ENCODE results near the gene DGKH.

GRCh38 chr13:42174344-42175162, 126.1 kb downstream of the DGKH start:
- TF ChIP-seq MAX (IDR thresholded peaks at IDR 0.05) (no peak), CEBPB (IDR thresholded peaks at IDR 0.05) (no peak), REST (IDR thresholded peaks at IDR 0.05; ENCODE audit: low read depth) (no peak), RAD21 (IDR thresholded peaks at IDR 0.05; ENCODE audit: low read depth) (no peak), TAF1 (IDR thresholded peaks at IDR 0.05; ENCODE audit: low read depth) (no peak), EP300 (IDR thresholded peaks at IDR 0.05; ENCODE audit: borderline replicate concordance) (no peak), NFIC (IDR thresholded peaks at IDR 0.05) (no peak), YY1 (IDR thresholded peaks at IDR 0.05; ENCODE audit: low read depth) (no peak), CREB1 (IDR thresholded peaks at IDR 0.05; ENCODE audit: low read depth) (no peak), FOXM1 (IDR thresholded peaks at IDR 0.05; ENCODE audit: borderline replicate concordance, low read depth) (no peak), EGR1 (IDR thresholded peaks at IDR 0.05) (no peak), TCF12 (IDR thresholded peaks at IDR 0.05; ENCODE audit: low read depth) (no peak)

Measured in Ishikawa (cell line).